Central memory CD8-positive, alpha-beta T cell (primary cell): Measurements from ENCODE around the gene MRTFB.

Source experiments
- ATAC-seq: fragments of 150-1000 bp; cut with Tn5 transposase; replicated peaks from 2 replicates; pipeline ENCODE4 v1.10.0; 2022; ENCODE audit warnings: mild to moderate bottlenecking, moderate FRiP score, moderate number of reproducible peaks; ENCODE audit not compliant: poor library complexity, severe bottlenecking; ENCODE audit errors: extremely low read depth
- DNase-seq, 2 donors: peaks; one replicate each; pipeline ENCODE4 v3.0.0; 2021; ENCODE audit warnings: low spot score in 2 of 2
- H3K27ac Mint-ChIP-seq: one replicate; pipeline ENCODE4 v1.8.0; 2022; ENCODE audit warnings: low read depth, mild to moderate bottlenecking, moderate library complexity, mixed read lengths
- H3K27me3 Mint-ChIP-seq: one replicate; pipeline ENCODE4 v1.8.0; 2022; ENCODE audit warnings: mixed read lengths
- H3K36me3 Mint-ChIP-seq: one replicate; pipeline ENCODE4 v1.8.0; 2022; ENCODE audit warnings: mild to moderate bottlenecking, moderate library complexity, mixed read lengths; ENCODE audit not compliant: insufficient read depth
- H3K4me1 Mint-ChIP-seq: one replicate; pipeline ENCODE4 v1.8.0; 2022; ENCODE audit warnings: mixed read lengths
- H3K4me3 Mint-ChIP-seq: one replicate; pipeline ENCODE4 v1.8.0; 2022; ENCODE audit warnings: mild to moderate bottlenecking, moderate library complexity, mixed read lengths
- H3K9me3 Mint-ChIP-seq: one replicate; pipeline ENCODE4 v1.8.0; 2022; ENCODE audit warnings: mixed read lengths

The MRTFB gene

GRCh38 chr16:14211856-14212543, 140.9 kb downstream of the MRTFB start:
- Mint-ChIP-seq H3K36me3 (peaks cover 8% of the 10 kb centered on the region), H3K27me3 (no peaks in the 10 kb centered on the region), H3K27ac (no peak overlapping the region), H3K9me3 (no peaks in the 10 kb centered on the region), H3K4me1 (no peaks in the 10 kb centered on the region), H3K4me3 (no peak overlapping the region)
- DNase-seq: no peak
- no peak for ATAC-seq

GRCh38 chr16:14215941-14216340, 144.8 kb downstream of the MRTFB start:
- Mint-ChIP-seq H3K27ac (no peak overlapping the region), H3K4me3 (no peak overlapping the region), H3K27me3 (no peaks in the 10 kb centered on the region), H3K36me3 (peaks cover 10% of the 10 kb centered on the region), H3K9me3 (no peaks in the 10 kb centered on the region), H3K4me1 (no peaks in the 10 kb centered on the region)
- DNase-seq (no peak), ATAC-seq (no peak)

- DNase-seq (no peak), ATAC-seq (no peak)
- Mint-ChIP-seq H3K4me3 (no peak overlapping the region), H3K27me3 (no peaks in the 10 kb centered on the region), H3K4me1 (no peaks in the 10 kb centered on the region), H3K36me3 (peaks cover 11% of the 10 kb centered on the region), H3K27ac (no peak overlapping the region), H3K9me3 (no peaks in the 10 kb centered on the region)
Observed at GRCh38 chr16:14219983-14220382, 148.9 kb downstream of the MRTFB start.

- DNase-seq: no peak
- Mint-ChIP-seq H3K4me3 (no peak overlapping the region), H3K27ac (no peak overlapping the region), H3K4me1 (no peaks in the 10 kb centered on the region), H3K9me3 (no peaks in the 10 kb centered on the region), H3K27me3 (no peaks in the 10 kb centered on the region), H3K36me3 (peaks cover 4% of the 10 kb centered on the region)
- no peak for ATAC-seq
Observed at GRCh38 chr16:14223632-14224031, 152.5 kb downstream of the MRTFB start.

GRCh38 chr16:14225457-14225856, 154.3 kb downstream of the MRTFB start:
- Mint-ChIP-seq H3K9me3 (no peaks in the 10 kb centered on the region), H3K4me3 (no peak overlapping the region), H3K27me3 (no peaks in the 10 kb centered on the region), H3K4me1 (no peaks in the 10 kb centered on the region), H3K36me3 (peaks cover 5% of the 10 kb centered on the region), H3K27ac (no peak overlapping the region)
- DNase-seq (no peak), ATAC-seq (no peak)

GRCh38 chr16:14232106-14232864, 161.2 kb downstream of the MRTFB start:
- Mint-ChIP-seq H3K9me3 (no peaks in the 10 kb centered on the region), H3K36me3 (peaks cover 3% of the 10 kb centered on the region)
- DNase-seq: no peak

GRCh38 chr16:14236401-14236800, 165.3 kb downstream of the MRTFB start:
- Mint-ChIP-seq H3K9me3 (no peaks in the 10 kb centered on the region), H3K36me3 (peaks cover 1% of the 10 kb centered on the region), H3K4me1 (no peaks in the 10 kb centered on the region), H3K4me3 (no peak overlapping the region), H3K27me3 (no peaks in the 10 kb centered on the region), H3K27ac (no peak overlapping the region)
- ATAC-seq (no peak), DNase-seq (no peak)

More at GRCh38 chr16:14232106-14232864, 161.2 kb downstream of the MRTFB start:
- ATAC-seq: no peak
- Mint-ChIP-seq H3K27me3 (no peaks in the 10 kb centered on the region), H3K27ac (no peak overlapping the region), H3K4me1 (no peaks in the 10 kb centered on the region), H3K4me3 (no peak overlapping the region)

- Mint-ChIP-seq H3K27me3 (no peaks in the 10 kb centered on the region), H3K4me1 (no peaks in the 10 kb centered on the region), H3K9me3 (no peaks in the 10 kb centered on the region), H3K36me3 (peaks cover 1% of the 10 kb centered on the region), H3K27ac (no peak overlapping the region), H3K4me3 (no peak overlapping the region)
- ATAC-seq (no peak), DNase-seq (no peak)
Observed at GRCh38 chr16:14238756-14239155, 167.6 kb downstream of the MRTFB start.

- H3K27ac Mint-ChIP-seq: no peak overlapping the region
- H3K36me3 Mint-ChIP-seq: peaks cover 2% of the 10 kb centered on the region
Observed at GRCh38 chr16:14239791-14240190, 168.7 kb downstream of the MRTFB start.

GRCh38 chr16:14240219-14240843, 169.2 kb downstream of the MRTFB start:
- Mint-ChIP-seq H3K27ac (no peak overlapping the region), H3K4me1 (no peaks in the 10 kb centered on the region), H3K9me3 (no peaks in the 10 kb centered on the region), H3K4me3 (no peak overlapping the region), H3K36me3 (peaks cover 2% of the 10 kb centered on the region), H3K27me3 (no peaks in the 10 kb centered on the region)
- DNase-seq: no peak
- no peak for ATAC-seq

More at GRCh38 chr16:14239791-14240190, 168.7 kb downstream of the MRTFB start:
- no peak overlapping the region for H3K4me3 Mint-ChIP-seq
- H3K4me1 Mint-ChIP-seq: no peaks in the 10 kb centered on the region
- no peaks in the 10 kb centered on the region for H3K9me3 Mint-ChIP-seq
- DNase-seq: no peak
- ATAC-seq: no peak
- H3K27me3 Mint-ChIP-seq: no peaks in the 10 kb centered on the region

GRCh38 chr16:14240964-14241363, 169.8 kb downstream of the MRTFB start:
- no peak for ATAC-seq
- H3K27me3 Mint-ChIP-seq: no peaks in the 10 kb centered on the region
- H3K4me3 Mint-ChIP-seq: no peak overlapping the region
- no peak for DNase-seq
- no peaks in the 10 kb centered on the region for H3K4me1 Mint-ChIP-seq
- H3K27ac Mint-ChIP-seq: no peak overlapping the region
- H3K36me3 Mint-ChIP-seq: peaks cover 2% of the 10 kb centered on the region
- no peaks in the 10 kb centered on the region for H3K9me3 Mint-ChIP-seq

GRCh38 chr16:14241631-14242030, 170.5 kb downstream of the MRTFB start:
- H3K4me1 Mint-ChIP-seq: no peaks in the 10 kb centered on the region
- no peak overlapping the region for H3K27ac Mint-ChIP-seq
- ATAC-seq (no peak), DNase-seq (no peak)
- H3K9me3 Mint-ChIP-seq: no peaks in the 10 kb centered on the region
- H3K27me3 Mint-ChIP-seq: no peaks in the 10 kb centered on the region
- H3K4me3 Mint-ChIP-seq: no peak overlapping the region
- H3K36me3 Mint-ChIP-seq: peaks cover 4% of the 10 kb centered on the region

- H3K36me3 Mint-ChIP-seq: peaks cover 7% of the 10 kb centered on the region
- no peaks in the 10 kb centered on the region for H3K27me3 Mint-ChIP-seq
- H3K4me3 Mint-ChIP-seq: no peak overlapping the region
- H3K4me1 Mint-ChIP-seq: no peaks in the 10 kb centered on the region
- no peak for ATAC-seq
- no peak overlapping the region for H3K27ac Mint-ChIP-seq
- no peak for DNase-seq
- no peaks in the 10 kb centered on the region for H3K9me3 Mint-ChIP-seq
Observed at GRCh38 chr16:14242769-14243168, 171.7 kb downstream of the MRTFB start.
